Upper lobe of right lung (tissue), 1 donor: ENCODE data around the gene SIAH3. TPM values are rescaled to one million over a fixed set of nuclear protein-coding genes. Genes with fewer than 3 reads are reported as not detected.

Experiments used
- ATAC-seq: fragments of 200-7000 bp; cut with Tn5 transposase; one replicate; pipeline ENCODE4 v1.9.1; 2020; ENCODE audit warnings: mild to moderate bottlenecking, moderate library complexity
- DNase-seq: peaks from one replicate; pipeline ENCODE4 v3.0.0-alpha.2; 2020
- H3K27ac ChIP-seq: fragments of 200-600 bp; one replicate; pipeline ENCODE4 v1.8.0; 2022
- H3K27me3 ChIP-seq: fragments of 200-600 bp; one replicate; pipeline ENCODE4 v1.8.0; 2022; ENCODE audit warnings: mild to moderate bottlenecking
- H3K36me3 ChIP-seq: fragments of 200-600 bp; one replicate; pipeline ENCODE4 v1.8.0; 2022
- H3K4me1 ChIP-seq: fragments of 200-600 bp; one replicate; pipeline ENCODE4 v1.8.0; 2022
- H3K4me3 ChIP-seq: fragments of 200-600 bp; one replicate; pipeline ENCODE4 v1.8.0; 2022; ENCODE audit warnings: mild to moderate bottlenecking
- H3K9me3 ChIP-seq: fragments of 200-600 bp; one replicate; pipeline ENCODE4 v1.8.0; 2022
- CTCF ChIP-seq: fragments of 200-600 bp; IDR thresholded peaks from one replicate; pipeline ENCODE4 v1.8.0; 2022; ENCODE audit warnings: antibody characterized with exemption
- intact Hi-C: fragments of 100-400 bp; cut with DNase I; formaldehyde crosslinking; loops from one replicate; pipeline ENCODE4 v1.11.0; 2022
- total RNA-seq: library from RNA; stranded (reverse); fragmentation: NEBNext Ultra II Directional; extraction: Animal tissue kit (Norgen Biotek cat#: 25700); gene quantifications from one replicate; pipeline ENCODE4 v1.2.1, GENCODE V29; 2021
- donor health status: DM: no; HTN: yes; CAD: no; lungs with severe emphysema.

Gene SIAH3
- total RNA-seq, 1 donor from 2014 or later, result not detected

DNA sequence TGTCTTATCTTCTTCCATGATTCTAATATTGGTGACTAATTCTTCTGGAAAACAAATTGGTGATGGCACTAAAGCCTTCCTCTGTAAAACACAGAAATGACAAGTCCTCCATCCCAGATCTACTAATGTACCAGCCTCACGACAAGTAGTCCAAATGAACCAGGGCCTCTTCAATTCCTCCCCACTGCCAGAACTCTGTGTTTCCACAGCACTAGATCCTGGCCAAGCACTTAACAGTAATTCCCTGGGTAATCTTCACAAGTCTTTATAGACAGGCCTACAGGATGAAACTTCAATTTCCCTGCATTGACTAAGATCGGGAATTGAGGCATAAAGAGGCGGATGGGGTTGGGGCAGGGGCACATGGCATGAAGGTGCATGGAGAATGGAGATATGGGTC, 52.7 kb downstream of the SIAH3 start:
- no peak overlapping the region for H3K27ac ChIP-seq
- no peaks in the 10 kb centered on the region for H3K36me3 ChIP-seq
- H3K27me3 ChIP-seq, result no peaks in the 10 kb centered on the region
- ATAC-seq, result no peak
- no peaks in the 10 kb centered on the region for H3K4me1 ChIP-seq
- DNase-seq, result no peak
- intact Hi-C loops, result no loop called here
- TF ChIP-seq CTCF, result no peak
- no peaks in the 10 kb centered on the region for H3K9me3 ChIP-seq
- H3K4me3 ChIP-seq, result no peak overlapping the region

- no peak for ATAC-seq
- no peak for TF ChIP-seq CTCF
- no peak overlapping the region for H3K4me3 ChIP-seq
- no peaks in the 10 kb centered on the region for H3K27me3 ChIP-seq
- no peak for DNase-seq
- H3K4me1 ChIP-seq, result no peaks in the 10 kb centered on the region
- intact Hi-C loops, result no loop called here
- H3K36me3 ChIP-seq, result no peaks in the 10 kb centered on the region
- H3K9me3 ChIP-seq, result no peaks in the 10 kb centered on the region
- H3K27ac ChIP-seq, result no peak overlapping the region
Measured at GRCh38 chr13:45796426-45797235, 54.9 kb downstream of the SIAH3 start.

DNA sequence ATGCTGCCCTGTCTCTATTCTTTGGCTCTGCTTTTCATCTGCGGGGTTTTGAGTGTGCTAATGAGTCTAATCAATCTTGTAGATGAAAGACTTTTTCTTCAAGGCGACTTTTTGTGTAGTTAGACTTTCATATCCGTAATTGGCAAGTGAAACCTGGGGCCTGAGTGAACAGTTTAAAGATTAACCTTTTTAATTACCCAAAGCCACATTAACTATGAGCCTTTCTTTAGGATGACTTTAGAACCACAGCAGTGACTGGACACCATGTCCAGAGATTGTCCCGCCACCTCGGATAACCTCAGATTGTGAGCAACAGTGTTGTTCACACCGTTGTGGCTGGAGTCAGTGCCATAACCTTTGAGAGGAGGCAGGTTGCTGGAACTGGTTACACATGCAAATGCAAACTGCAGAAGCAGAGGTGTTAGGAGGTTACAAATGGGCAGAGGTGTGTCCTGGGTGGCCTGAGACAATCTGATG, 58.7 kb downstream of the SIAH3 start:
- Histone ChIP-seq H3K4me1 (no peaks in the 10 kb centered on the region), H3K9me3 (no peaks in the 10 kb centered on the region), H3K4me3 (no peak overlapping the region), H3K36me3 (no peaks in the 10 kb centered on the region), H3K27me3 (no peaks in the 10 kb centered on the region), H3K27ac (no peak overlapping the region)
- TF ChIP-seq CTCF, result no peak
- no peak for DNase-seq
- no peak for ATAC-seq
- intact Hi-C loops, result no loop called here

DNA sequence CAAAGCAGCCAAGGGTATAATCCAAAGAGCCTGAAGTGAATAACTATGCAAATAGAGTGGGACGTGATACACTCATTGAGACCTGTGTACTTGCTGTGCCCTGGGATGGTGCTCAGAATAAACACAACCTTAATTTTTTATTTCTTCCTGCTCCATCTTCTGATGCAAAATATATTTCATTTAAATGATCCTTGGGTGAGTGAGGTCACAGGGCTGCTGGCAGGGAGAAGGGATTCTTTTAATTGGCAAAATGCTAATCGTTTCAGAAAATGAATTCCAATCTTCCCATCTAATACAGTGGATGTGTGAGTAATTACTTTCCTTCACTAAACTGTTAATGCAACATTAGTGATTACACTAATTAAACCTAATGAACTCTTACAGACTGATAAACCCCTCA, 63.5 kb downstream of the SIAH3 start:
- no peaks in the 10 kb centered on the region for H3K9me3 ChIP-seq

GRCh38 chr13:45787346-45787745, 64.2 kb downstream of the SIAH3 start:
- H3K4me3 ChIP-seq, result no peak overlapping the region
- H3K27ac ChIP-seq, result no peak overlapping the region
- DNase-seq (no peak), ATAC-seq (no peak)
- intact Hi-C loops, result no loop called here
- TF ChIP-seq CTCF, result no peak
- no peaks in the 10 kb centered on the region for H3K36me3 ChIP-seq
- no peaks in the 10 kb centered on the region for H3K9me3 ChIP-seq
- no peaks in the 10 kb centered on the region for H3K27me3 ChIP-seq
- H3K4me1 ChIP-seq, result no peaks in the 10 kb centered on the region

More for the DNA sequence above, 63.5 kb downstream of the SIAH3 start:
- TF ChIP-seq CTCF, result no peak
- no peak for DNase-seq
- no peaks in the 10 kb centered on the region for H3K36me3 ChIP-seq
- no peaks in the 10 kb centered on the region for H3K4me1 ChIP-seq
- H3K27ac ChIP-seq, result no peak overlapping the region
- no peaks in the 10 kb centered on the region for H3K27me3 ChIP-seq
- ATAC-seq, result no peak
- H3K4me3 ChIP-seq, result no peak overlapping the region
- intact Hi-C loops, result no loop called here
